Fibroblast of skin of back (primary cell): ENCODE data around the gene ERVH48-1.
"Not testable (repeated sequence)": the region's sequence is repeated elsewhere in the genome, so short reads cannot be mapped to it uniquely, and the experiment has no call there.

Experiments
- DNase-seq: peaks from one replicate; pipeline ENCODE4 v3.0.0-alpha.2; 2013

Gene ERVH48-1

GRCh38 chr21:42938606-42938995, 13.2 kb upstream of the ERVH48-1 start:
- not testable (repeated sequence) for DNase-seq

GRCh38 chr21:42937960-42938605, 12.7 kb upstream of the ERVH48-1 start:
- DNase-seq: no peak

GRCh38 chr21:42937034-42937940, 11.9 kb upstream of the ERVH48-1 start:
- not testable (repeated sequence) for DNase-seq

- not testable (repeated sequence) for DNase-seq
These were observed 10.9 kb upstream of the ERVH48-1 start for GRCh38 chr21:42936360-42936759.

GRCh38 chr21:42933973-42934372, 8.5 kb upstream of the ERVH48-1 start:
- DNase-seq: not testable (repeated sequence)

GRCh38 chr21:42933137-42933970, 7.9 kb upstream of the ERVH48-1 start:
- DNase-seq: not testable (repeated sequence)

GRCh38 chr21:42932378-42933136, 7.1 kb upstream of the ERVH48-1 start:
- DNase-seq: not testable (repeated sequence)

GRCh38 chr21:42931560-42932235, 6.3 kb upstream of the ERVH48-1 start:
- DNase-seq: no peak

GRCh38 chr21:42929969-42930368, 4.5 kb upstream of the ERVH48-1 start:
- no peak for DNase-seq

GRCh38 chr21:42927474-42928200, 2.2 kb upstream of the ERVH48-1 start:
- not testable (repeated sequence) for DNase-seq

- DNase-seq: no peak
These were observed 1.0 kb downstream of the ERVH48-1 start for GRCh38 chr21:42924433-42924751.

- peak; percentile 93 for DNase-seq
These were observed 1.6 kb downstream of the ERVH48-1 start for GRCh38 chr21:42923553-42924432.

GRCh38 chr21:42922918-42923317, 2.5 kb downstream of the ERVH48-1 start:
- DNase-seq: no peak

- DNase-seq: no peak
These were observed 3.5 kb downstream of the ERVH48-1 start for GRCh38 chr21:42921927-42922326.

GRCh38 chr21:42918291-42918690, 7.1 kb downstream of the ERVH48-1 start:
- no peak for DNase-seq

- no peak for DNase-seq
These were observed 12.0 kb downstream of the ERVH48-1 start for GRCh38 chr21:42913476-42913875.

GRCh38 chr21:42911920-42912319, 13.5 kb downstream of the ERVH48-1 start:
- DNase-seq: not testable (repeated sequence)

GRCh38 chr21:42908484-42908883, 16.9 kb downstream of the ERVH48-1 start:
- not testable (repeated sequence) for DNase-seq

GRCh38 chr21:42906233-42906632, 19.2 kb downstream of the ERVH48-1 start:
- DNase-seq: no peak

- DNase-seq: no peak
These were observed 20.2 kb downstream of the ERVH48-1 start for GRCh38 chr21:42905195-42905594.
